IMR-90 (cell line): ENCODE measurements around the gene TMEM19. TPM values are rescaled to one million over a fixed set of nuclear protein-coding genes. Genes with fewer than 3 reads are reported as not detected.

Source experiments
- ATAC-seq: fragments of 200-7000 bp; cut with Tn5 transposase; 2 replicates; pipeline ENCODE4 v1.9.1; 2020; ENCODE audit warnings: low read depth, mild to moderate bottlenecking, moderate library complexity
- BruUV-seq: library from RNA; stranded (reverse); fragments of 400-500 nt; replicated peaks from 2 replicates; lab custom pipeline; 2021; lab: Mats Ljungman, UMichigan
- CTCF ChIA-PET: fragments of 300-600 bp; formaldehyde crosslinking; extraction: SDS; loops from one replicate; lab custom pipeline; 2021; ENCODE audit warnings: antibody characterized with exemption; lab: Yijun Ruan, JAX
- POLR2A ChIA-PET: fragments of 300-600 bp; sonication (Branson Sonifier 250); formaldehyde crosslinking; loops from one replicate; lab custom pipeline; 2022; ENCODE audit warnings: antibody characterized with exemption; ENCODE audit not compliant: unreplicated experiment; lab: Charles Lee
- DNase-seq: peaks from one replicate; pipeline ENCODE4 v3.0.0; 2013
- H2AFZ ChIP-seq: replicated peaks from 2 replicates; pipeline ENCODE3; 2013; ENCODE audit warnings: low read length, mild to moderate bottlenecking; ENCODE audit not compliant: poor library complexity
- H2AK5ac ChIP-seq: 2 replicates; pipeline ENCODE4 v1.6.1; 2013; ENCODE audit warnings: low read depth, low read length, inconsistent platforms
- H2AK9ac ChIP-seq: replicated peaks from 2 replicates; pipeline ENCODE3; 2013; ENCODE audit warnings: mild to moderate bottlenecking, low read depth, low read length, moderate library complexity; ENCODE audit not compliant: poor library complexity
- H2BK120ac ChIP-seq: 2 replicates; pipeline ENCODE4 v1.6.1; 2013; ENCODE audit warnings: low read depth, low read length, inconsistent platforms
- H2BK15ac ChIP-seq: 3 replicates; pipeline ENCODE4 v1.6.1; 2013; ENCODE audit warnings: low read depth, low read length, inconsistent platforms
- H2BK20ac ChIP-seq: 2 replicates; pipeline ENCODE4 v1.6.1; 2013; ENCODE audit warnings: low read depth, mild to moderate bottlenecking, inconsistent platforms, low read length, moderate library complexity
- H2BK5ac ChIP-seq: 2 replicates; pipeline ENCODE4 v1.6.1; 2013; ENCODE audit warnings: mild to moderate bottlenecking, low read depth, low read length, inconsistent platforms; ENCODE audit not compliant: poor library complexity, severe bottlenecking
- H3K14ac ChIP-seq: replicated peaks from 2 replicates; pipeline ENCODE4 v1.6.1; 2013; ENCODE audit warnings: low read depth, low read length, inconsistent platforms
- H3K18ac ChIP-seq: 2 replicates; pipeline ENCODE4 v1.6.1; 2013; ENCODE audit warnings: low read depth, low read length, control low read depth
- H3K23ac ChIP-seq: 2 replicates; pipeline ENCODE4 v1.6.1; 2013; ENCODE audit warnings: low read depth, low read length, inconsistent platforms
- H3K27ac ChIP-seq: 2 replicates; pipeline ENCODE4 v1.5.1; 2013; ENCODE audit warnings: mild to moderate bottlenecking, control low read depth, low read length; ENCODE audit not compliant: insufficient read depth
- H3K27me3 ChIP-seq: 2 replicates; pipeline ENCODE4 v1.6.1; 2013; ENCODE audit warnings: low read length; ENCODE audit not compliant: control insufficient read depth, insufficient read depth
- H3K36me3 ChIP-seq: 2 replicates; pipeline ENCODE4 v1.6.1; 2013; ENCODE audit warnings: low read length, mixed read lengths; ENCODE audit not compliant: control insufficient read depth, insufficient read depth
- H3K4ac ChIP-seq: 2 replicates; pipeline ENCODE4 v1.6.1; 2013; ENCODE audit warnings: low read depth, low read length, inconsistent platforms
- H3K4me1 ChIP-seq: 2 replicates; pipeline ENCODE4 v1.6.1; 2013; ENCODE audit warnings: low read length, mixed read lengths; ENCODE audit not compliant: control insufficient read depth, insufficient read depth
- H3K4me2 ChIP-seq: 2 replicates; pipeline ENCODE4 v1.6.1; 2013; ENCODE audit warnings: low read depth, mild to moderate bottlenecking, control low read depth, low read length, moderate library complexity
- H3K4me3 ChIP-seq: 2 replicates; pipeline ENCODE4 v1.5.1; 2013; ENCODE audit warnings: low read depth, mild to moderate bottlenecking, control low read depth, low read length, moderate library complexity; ENCODE audit not compliant: insufficient read depth
- H3K56ac ChIP-seq: 2 replicates; pipeline ENCODE4 v1.6.1; 2013; ENCODE audit warnings: low read length, inconsistent platforms; ENCODE audit not compliant: insufficient read depth; ENCODE audit errors: extremely low read depth
- H3K79me1 ChIP-seq, 2 experiments: 2 replicates each; pipeline ENCODE4 v1.6.1; 2013; ENCODE audit warnings: low read length in 2 of 2, inconsistent platforms in 1 of 2, low read depth in 1 of 2
- H3K9ac ChIP-seq: 2 replicates; pipeline ENCODE4 v1.6.1; 2013; ENCODE audit warnings: low read depth, low read length, control low read depth
- H3K9me1 ChIP-seq: 2 replicates; pipeline ENCODE4 v1.6.1; 2013; ENCODE audit warnings: low read length, inconsistent platforms; ENCODE audit not compliant: insufficient read depth
- H3K9me3 ChIP-seq: 2 replicates; pipeline ENCODE4 v1.6.1; 2013; ENCODE audit warnings: low read length; ENCODE audit not compliant: control insufficient read depth, insufficient read depth
- H4K20me1 ChIP-seq: 2 replicates; pipeline ENCODE4 v1.6.1; 2013; ENCODE audit warnings: low read length, inconsistent platforms; ENCODE audit not compliant: insufficient read depth
- H4K5ac ChIP-seq: 2 replicates; pipeline ENCODE4 v1.6.1; 2013; ENCODE audit warnings: mild to moderate bottlenecking, low read depth, low read length, control low read depth
- H4K8ac ChIP-seq, 2 experiments: 2 replicates each; pipeline ENCODE4 v1.6.1; 2013; ENCODE audit warnings: low read depth in 2 of 2, low read length in 2 of 2, control low read depth in 1 of 2, inconsistent platforms in 1 of 2
- H4K91ac ChIP-seq: 2 replicates; pipeline ENCODE4 v1.6.1; 2013; ENCODE audit warnings: low read depth, low read length, inconsistent platforms; ENCODE audit not compliant: insufficient read depth
- BHLHE40 ChIP-seq: fragments of 150-350 bp; IDR thresholded peaks from 2 replicates; pipeline ENCODE4 v1.6.1; 2016; ENCODE audit warnings: mild to moderate bottlenecking, low read depth, low read length
- CEBPB ChIP-seq: IDR thresholded peaks from 2 replicates; pipeline ENCODE4 v1.6.1; 2012; ENCODE audit warnings: low read depth, low read length, improper control_type of control experiment
- CHD1 ChIP-seq: IDR thresholded peaks from 2 replicates; pipeline ENCODE4 v1.6.1; 2012; ENCODE audit warnings: low read depth, low read length, improper control_type of control experiment
- FOS ChIP-seq: fragments of 150-350 bp; IDR thresholded peaks from 2 replicates; pipeline ENCODE4 v1.6.1; 2016; ENCODE audit warnings: low read depth, low read length
- MAFK ChIP-seq: IDR thresholded peaks from 2 replicates; pipeline ENCODE4 v1.6.1; 2012; ENCODE audit warnings: low read depth, low read length, improper control_type of control experiment
- MAZ ChIP-seq: IDR thresholded peaks from 2 replicates; pipeline ENCODE4 v1.6.1; 2012; ENCODE audit warnings: low read depth, mild to moderate bottlenecking, low read length, improper control_type of control experiment, moderate library complexity, borderline replicate concordance
- MXI1 ChIP-seq: IDR thresholded peaks from 2 replicates; pipeline ENCODE4 v1.6.1; 2012; ENCODE audit warnings: low read depth, mild to moderate bottlenecking, low read length, moderate library complexity, borderline replicate concordance
- NFE2L2 ChIP-seq: fragments of 150-350 bp; IDR thresholded peaks from 2 replicates; pipeline ENCODE4 v1.6.1; 2016; ENCODE audit warnings: low read depth, mild to moderate bottlenecking, low read length
- POLR2A ChIP-seq: IDR thresholded peaks from 2 replicates; pipeline ENCODE4 v1.6.1; 2012; ENCODE audit warnings: mild to moderate bottlenecking, low read depth, low read length
- RAD21 ChIP-seq: IDR thresholded peaks from 2 replicates; pipeline ENCODE4 v1.6.1; 2012; ENCODE audit warnings: low read length, improper control_type of control experiment
- RCOR1 ChIP-seq: IDR thresholded peaks from 2 replicates; pipeline ENCODE4 v1.6.1; 2012; ENCODE audit warnings: mild to moderate bottlenecking, low read length, improper control_type of control experiment; ENCODE audit not compliant: insufficient replicate concordance
- RFX5 ChIP-seq: IDR thresholded peaks from 2 replicates; pipeline ENCODE4 v1.8.0; 2012; ENCODE audit warnings: low read depth, mild to moderate bottlenecking, low read length, moderate library complexity
- SMC3 ChIP-seq: fragments of 150-350 bp; IDR thresholded peaks from 2 replicates; pipeline ENCODE4 v1.6.1; 2016; ENCODE audit warnings: low read depth, mild to moderate bottlenecking, antibody characterized with exemption, low read length, moderate library complexity
- WGBS, 2 experiments: methylation state at CpG; one replicate each; pipeline versions ENCODE4 v1.1.5 to v1.1.7; 2013; ENCODE audit warnings: missing lambda C conversion rate in 2 of 2; ENCODE audit not compliant: insufficient read length in 1 of 2; ENCODE audit errors: extremely low coverage in 2 of 2; 5-methylcytosine and 5-hydroxymethylcytosine counted together
- dilution Hi-C: fragments of 300-500 bp; cut with HindIII; formaldehyde crosslinking; loops from one replicate; pipeline ENCODE4 v1.14.3; 2018; ENCODE audit warnings: low sequenced_read_pairs; ENCODE audit not compliant: unreplicated experiment
- in situ Hi-C: fragments of 300-500 bp; cut with MboI; formaldehyde crosslinking; loops from 3 replicates; pipeline ENCODE4 v1.14.3; 2019; ENCODE audit warnings: low sequenced_read_pairs, inconsistent platforms, mixed read lengths
- intact Hi-C: fragments of 100-400 bp; cut with micrococcal nuclease; formaldehyde crosslinking; loops from 2 replicates; pipeline ENCODE4 v1.10.0; 2022
- polyA plus RNA-seq, 3 experiments: library from polyadenylated mRNA; depleted of rRNA; stranded (reverse); fragments of >200 nt; gene quantifications; 2 replicates each; pipeline ENCODE4 v1.2.3, GENCODE V29; 2012; ENCODE audit warnings: low replicate concordance in 1 of 3
- total RNA-seq: library from RNA; depleted of rRNA; stranded (reverse); fragments of >200 nt; gene quantifications from 2 replicates; pipeline ENCODE4 v1.2.3, GENCODE V29; 2012
- TF ChIP-seq, protein P1 (sequence below): fragments of 150-350 bp; IDR thresholded peaks from 2 replicates; pipeline ENCODE4 v1.6.1; 2016; ENCODE audit warnings: low read depth, mild to moderate bottlenecking, low read length, moderate library complexity, borderline replicate concordance
- TF ChIP-seq, protein P2 (sequence below): conservative IDR thresholded peaks from 2 replicates; pipeline ENCODE4 v1.5.1; 2012; ENCODE audit warnings: mild to moderate bottlenecking, low read depth, low read length, improper control_type of control experiment

The TMEM19 gene
- total and polyA plus RNA-seq, 2 of the 4 experiments (the other 2 are of a cell fraction), result 8.9 to 28.7 TPM

DNA sequence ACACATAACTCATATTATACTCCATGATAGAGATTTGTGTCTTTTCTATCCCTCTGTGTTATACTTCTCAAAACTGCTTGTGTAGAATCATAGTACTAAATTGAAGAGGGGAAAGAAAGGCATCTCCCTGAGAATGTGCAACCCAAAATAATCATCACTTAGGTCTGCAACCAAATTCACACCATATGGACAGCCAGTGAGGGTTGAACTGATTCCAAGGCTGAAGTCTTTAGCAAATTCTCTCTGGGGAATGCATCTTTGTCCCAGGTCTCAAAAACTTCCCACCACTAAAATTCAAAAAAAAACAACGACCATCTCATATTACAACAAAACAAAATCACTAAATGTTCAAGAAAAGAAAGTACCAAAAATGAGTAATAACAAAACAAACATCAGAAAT is 33.2 kb upstream of the TMEM19 start:
- Histone ChIP-seq H3K79me1 (peaks cover 2 to 26% of the 10 kb centered on the region in 2 experiments; a peak in 2 of 4 replicates), H3K27me3 (no peaks in the 10 kb centered on the region), H3K9ac (no peak overlapping the region), H3K18ac (no peak overlapping the region), H3K36me3 (peaks cover 29% of the 10 kb centered on the region), H3K56ac (no peak overlapping the region), H2BK15ac (no peak overlapping the region), H2AFZ (no peak overlapping the region), H2BK120ac (no peak overlapping the region), H4K91ac (no peak overlapping the region), H3K4me1 (0 out of 2 replicates have a peak, but pooled peaks cover 3% of the 10 kb centered on the region), H4K8ac (no peak overlapping the region), H2AK5ac (no peak overlapping the region), H2AK9ac (no peak overlapping the region), H3K14ac (no peak overlapping the region), H3K4me3 (no peak overlapping the region), H3K4me2 (no peak overlapping the region), H4K5ac (no peak overlapping the region), H2BK5ac (no peak overlapping the region), H3K9me3 (peaks cover 7% of the 10 kb centered on the region), H3K9me1 (no peaks in the 10 kb centered on the region), H2BK20ac (no peak overlapping the region), H3K4ac (no peak overlapping the region), H3K23ac (no peak overlapping the region), H4K20me1 (peaks cover 54% of the 10 kb centered on the region), H3K27ac (no peak overlapping the region)
- in situ Hi-C loops (loop anchor here (25.0 kb wide), 1 partner anchor 610 kb away; the partner anchor contains the start of gene TRHDE), dilution Hi-C loops (no loop called here), intact Hi-C loops (no loop called here)
- 100% methylated on average over 1 of the region's 1 CpG; no CpG with 5 or more reads in 1 of the 2 experiments for WGBS, 2 experiments
- CTCF ChIA-PET, result no interaction called here
- ATAC-seq, result no peak
- POLR2A ChIA-PET, result no interaction called here
- TF ChIP-seq RFX5, result no peak
- no peak for TF ChIP-seq MXI1
- no peak for TF ChIP-seq FOS
- TF ChIP-seq MAZ, result no peak
- TF ChIP-seq BHLHE40, result no peak
- TF ChIP-seq RCOR1, result no peak
- TF ChIP-seq, protein P1, sequence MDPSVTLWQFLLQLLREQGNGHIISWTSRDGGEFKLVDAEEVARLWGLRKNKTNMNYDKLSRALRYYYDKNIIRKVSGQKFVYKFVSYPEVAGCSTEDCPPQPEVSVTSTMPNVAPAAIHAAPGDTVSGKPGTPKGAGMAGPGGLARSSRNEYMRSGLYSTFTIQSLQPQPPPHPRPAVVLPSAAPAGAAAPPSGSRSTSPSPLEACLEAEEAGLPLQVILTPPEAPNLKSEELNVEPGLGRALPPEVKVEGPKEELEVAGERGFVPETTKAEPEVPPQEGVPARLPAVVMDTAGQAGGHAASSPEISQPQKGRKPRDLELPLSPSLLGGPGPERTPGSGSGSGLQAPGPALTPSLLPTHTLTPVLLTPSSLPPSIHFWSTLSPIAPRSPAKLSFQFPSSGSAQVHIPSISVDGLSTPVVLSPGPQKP, result no peak
- TF ChIP-seq NFE2L2, result no peak
- no peak for TF ChIP-seq CHD1
- TF ChIP-seq, protein P2, sequence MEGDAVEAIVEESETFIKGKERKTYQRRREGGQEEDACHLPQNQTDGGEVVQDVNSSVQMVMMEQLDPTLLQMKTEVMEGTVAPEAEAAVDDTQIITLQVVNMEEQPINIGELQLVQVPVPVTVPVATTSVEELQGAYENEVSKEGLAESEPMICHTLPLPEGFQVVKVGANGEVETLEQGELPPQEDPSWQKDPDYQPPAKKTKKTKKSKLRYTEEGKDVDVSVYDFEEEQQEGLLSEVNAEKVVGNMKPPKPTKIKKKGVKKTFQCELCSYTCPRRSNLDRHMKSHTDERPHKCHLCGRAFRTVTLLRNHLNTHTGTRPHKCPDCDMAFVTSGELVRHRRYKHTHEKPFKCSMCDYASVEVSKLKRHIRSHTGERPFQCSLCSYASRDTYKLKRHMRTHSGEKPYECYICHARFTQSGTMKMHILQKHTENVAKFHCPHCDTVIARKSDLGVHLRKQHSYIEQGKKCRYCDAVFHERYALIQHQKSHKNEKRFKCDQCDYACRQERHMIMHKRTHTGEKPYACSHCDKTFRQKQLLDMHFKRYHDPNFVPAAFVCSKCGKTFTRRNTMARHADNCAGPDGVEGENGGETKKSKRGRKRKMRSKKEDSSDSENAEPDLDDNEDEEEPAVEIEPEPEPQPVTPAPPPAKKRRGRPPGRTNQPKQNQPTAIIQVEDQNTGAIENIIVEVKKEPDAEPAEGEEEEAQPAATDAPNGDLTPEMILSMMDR, result no peak
- TF ChIP-seq POLR2A, result no peak
- no peak for TF ChIP-seq SMC3
- TF ChIP-seq RAD21, result no peak
- no peak for TF ChIP-seq CEBPB
- TF ChIP-seq MAFK, result no peak
- DNase-seq, result no peak
- BruUV-seq, result no TSS peak
